ENCODE results near the gene DDX52. TPM values are rescaled to one million over a fixed set of nuclear protein-coding genes. Genes with fewer than 3 reads are reported as not detected.
A peak's percentile ranks its signal among the peaks of the same experiment; 100 is the strongest.

The DDX52 gene
- total RNA-seq, 1 donor from 2014 or later, result 55.1 TPM

DNA sequence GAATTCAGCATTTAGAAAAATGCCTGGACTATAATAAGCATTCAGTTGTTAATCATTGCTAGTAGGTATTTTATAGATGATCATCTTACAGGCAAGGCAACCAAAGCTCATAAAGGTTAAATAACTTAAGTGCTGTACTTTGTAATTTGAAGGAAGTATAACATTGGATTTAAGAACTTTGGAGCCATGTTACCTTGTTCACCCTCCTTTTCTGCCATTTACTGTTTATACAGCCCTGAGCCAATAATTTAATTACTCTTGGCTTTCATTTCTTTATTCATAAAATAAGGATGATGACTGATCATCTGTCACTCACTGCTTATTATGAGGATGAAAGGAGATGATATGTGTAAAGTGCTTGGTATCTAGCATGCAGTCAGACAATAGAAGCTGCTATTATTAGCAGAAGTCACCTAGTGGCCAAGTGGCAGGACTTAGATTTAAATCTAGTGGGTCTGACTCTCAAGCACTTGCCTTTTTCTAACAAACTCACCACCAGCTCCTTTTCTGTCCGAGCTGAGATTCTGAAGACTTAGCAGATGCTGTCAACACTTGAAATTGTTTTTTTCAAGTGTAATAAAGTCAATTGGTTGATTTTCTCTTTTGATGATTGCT is 18.3 kb upstream of the DDX52 start:
- TF ChIP-seq EZH2 (IDR thresholded peaks at IDR 0.05; ENCODE audit: insufficient read depth, low read length), result no peak
- TF ChIP-seq, protein P1, sequence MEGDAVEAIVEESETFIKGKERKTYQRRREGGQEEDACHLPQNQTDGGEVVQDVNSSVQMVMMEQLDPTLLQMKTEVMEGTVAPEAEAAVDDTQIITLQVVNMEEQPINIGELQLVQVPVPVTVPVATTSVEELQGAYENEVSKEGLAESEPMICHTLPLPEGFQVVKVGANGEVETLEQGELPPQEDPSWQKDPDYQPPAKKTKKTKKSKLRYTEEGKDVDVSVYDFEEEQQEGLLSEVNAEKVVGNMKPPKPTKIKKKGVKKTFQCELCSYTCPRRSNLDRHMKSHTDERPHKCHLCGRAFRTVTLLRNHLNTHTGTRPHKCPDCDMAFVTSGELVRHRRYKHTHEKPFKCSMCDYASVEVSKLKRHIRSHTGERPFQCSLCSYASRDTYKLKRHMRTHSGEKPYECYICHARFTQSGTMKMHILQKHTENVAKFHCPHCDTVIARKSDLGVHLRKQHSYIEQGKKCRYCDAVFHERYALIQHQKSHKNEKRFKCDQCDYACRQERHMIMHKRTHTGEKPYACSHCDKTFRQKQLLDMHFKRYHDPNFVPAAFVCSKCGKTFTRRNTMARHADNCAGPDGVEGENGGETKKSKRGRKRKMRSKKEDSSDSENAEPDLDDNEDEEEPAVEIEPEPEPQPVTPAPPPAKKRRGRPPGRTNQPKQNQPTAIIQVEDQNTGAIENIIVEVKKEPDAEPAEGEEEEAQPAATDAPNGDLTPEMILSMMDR (IDR thresholded peaks at IDR 0.05; ENCODE audit: insufficient read depth, low read depth, low read length), result peak; percentile 20
- H3K27me3 ChIP-seq (ENCODE audit: insufficient read depth, low read length), result no peaks in the 10 kb centered on the region

DNA sequence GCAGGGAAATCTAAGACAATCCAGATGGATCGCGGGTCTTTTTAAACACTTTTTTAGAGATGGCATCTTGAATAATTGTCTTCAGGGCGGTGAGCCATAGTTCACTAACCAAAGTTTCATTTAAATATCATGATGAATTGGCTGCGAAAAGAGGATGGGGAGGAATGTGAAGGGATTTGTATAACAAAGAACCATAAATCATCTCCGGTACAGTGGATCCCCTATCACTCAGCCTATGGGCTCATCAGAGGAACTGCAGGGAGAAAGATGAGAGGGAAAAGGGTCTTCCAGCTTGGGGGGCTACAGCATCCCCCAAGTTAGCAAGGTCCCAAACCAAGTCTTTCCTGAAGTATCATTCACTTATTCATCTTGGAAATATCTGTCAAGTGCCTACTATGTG is 16.7 kb upstream of the DDX52 start:
- Mint-ChIP-seq H3K27ac (ENCODE audit: unreplicated experiment) (no peak overlapping the region), H3K4me3 (ENCODE audit: unreplicated experiment) (no peak overlapping the region), H3K9me3 (ENCODE audit: unreplicated experiment) (no peaks in the 10 kb centered on the region), H3K36me3 (ENCODE audit: low read depth, unreplicated experiment) (no peaks in the 10 kb centered on the region), H3K27me3 (ENCODE audit: low read depth, unreplicated experiment) (peaks cover 6% of the 10 kb centered on the region), H3K4me1 (ENCODE audit: low read depth, unreplicated experiment) (no peaks in the 10 kb centered on the region)
- Histone ChIP-seq H3K36me3 (ENCODE audit: insufficient read depth, low read length) (no peaks in the 10 kb centered on the region), H3K4me1 (ENCODE audit: insufficient read depth, low read length) (no peaks in the 10 kb centered on the region), H3K9me3 (ENCODE audit: insufficient read depth, low read depth, low read length) (no peaks in the 10 kb centered on the region), H3K27ac (ENCODE audit: low read depth, low read length) (no peak overlapping the region), H3K4me3 (ENCODE audit: insufficient read depth, low read depth, low read length) (no peak overlapping the region), H4K20me1 (ENCODE audit: insufficient read depth, low read length) (no peaks in the 10 kb centered on the region), H2AFZ (ENCODE audit: low read depth, low read length) (no peak overlapping the region), H3K27me3 (ENCODE audit: insufficient read depth, low read length) (no peaks in the 10 kb centered on the region), H3K4me2 (ENCODE audit: low read length) (no peak overlapping the region), H3K9ac (ENCODE audit: low read length) (no peak overlapping the region), H3K79me2 (ENCODE audit: insufficient read depth, low read length) (no peaks in the 10 kb centered on the region)
- no peak for FAIRE-seq
- DNase-seq (ENCODE audit: low read depth), result no peak
- no peak for TF ChIP-seq EZH2 (IDR thresholded peaks at IDR 0.05; ENCODE audit: insufficient read depth, low read length)
- TF ChIP-seq, protein P1 (IDR thresholded peaks at IDR 0.05; ENCODE audit: insufficient read depth, low read depth, low read length), result no peak

More for the DNA sequence above, 18.3 kb upstream of the DDX52 start:
- Histone ChIP-seq H3K36me3 (ENCODE audit: insufficient read depth, low read length) (no peaks in the 10 kb centered on the region), H3K4me1 (ENCODE audit: insufficient read depth, low read length) (no peaks in the 10 kb centered on the region), H3K4me2 (ENCODE audit: low read length) (no peak overlapping the region), H4K20me1 (ENCODE audit: insufficient read depth, low read length) (no peaks in the 10 kb centered on the region), H3K9ac (ENCODE audit: low read length) (no peak overlapping the region), H3K9me3 (ENCODE audit: insufficient read depth, low read depth, low read length) (no peaks in the 10 kb centered on the region), H3K4me3 (ENCODE audit: insufficient read depth, low read depth, low read length) (no peak overlapping the region), H2AFZ (ENCODE audit: low read depth, low read length) (no peak overlapping the region), H3K79me2 (ENCODE audit: insufficient read depth, low read length) (no peaks in the 10 kb centered on the region), H3K27ac (ENCODE audit: low read depth, low read length) (no peak overlapping the region)
- Mint-ChIP-seq H3K4me3 (ENCODE audit: unreplicated experiment) (no peak overlapping the region), H3K9me3 (ENCODE audit: unreplicated experiment) (no peaks in the 10 kb centered on the region), H3K36me3 (ENCODE audit: low read depth, unreplicated experiment) (no peaks in the 10 kb centered on the region), H3K27ac (ENCODE audit: unreplicated experiment) (no peak overlapping the region), H3K4me1 (ENCODE audit: low read depth, unreplicated experiment) (no peaks in the 10 kb centered on the region), H3K27me3 (ENCODE audit: low read depth, unreplicated experiment) (peaks cover 6% of the 10 kb centered on the region)
- DNase-seq (ENCODE audit: low read depth) (no peak), FAIRE-seq (no peak)

DNA sequence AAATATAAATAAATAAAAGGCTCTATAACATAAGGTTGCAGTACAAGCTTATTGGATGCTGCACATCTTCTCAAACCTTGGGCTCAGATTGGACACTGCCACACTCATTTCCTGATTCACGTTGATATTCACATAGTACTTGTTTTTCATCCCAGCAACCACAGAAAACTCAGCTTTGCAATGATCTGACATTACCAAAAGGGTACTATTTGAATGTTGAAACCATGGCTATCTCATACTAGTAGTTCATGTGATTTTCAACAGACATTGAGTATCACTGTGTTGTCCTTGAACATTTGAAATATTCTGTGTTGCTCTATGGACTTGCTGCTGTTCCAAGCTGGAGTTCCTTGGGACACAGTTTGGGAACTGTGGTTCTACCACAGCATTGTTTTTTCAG is 14.0 kb upstream of the DDX52 start:
- H3K4me3 ChIP-seq (ENCODE audit: insufficient read depth, low read depth, low read length), result no peak overlapping the region
- no peaks in the 10 kb centered on the region for H3K79me2 ChIP-seq (ENCODE audit: insufficient read depth, low read length)
- H3K4me1 ChIP-seq (ENCODE audit: insufficient read depth, low read length), result no peaks in the 10 kb centered on the region
- H3K4me2 ChIP-seq (ENCODE audit: low read length), result no peak overlapping the region
- H3K27ac ChIP-seq (ENCODE audit: low read depth, low read length), result no peak overlapping the region
- Mint-ChIP-seq H3K4me3 (ENCODE audit: unreplicated experiment) (no peak overlapping the region), H3K36me3 (ENCODE audit: low read depth, unreplicated experiment) (no peaks in the 10 kb centered on the region), H3K9me3 (ENCODE audit: unreplicated experiment) (no peaks in the 10 kb centered on the region), H3K27me3 (ENCODE audit: low read depth, unreplicated experiment) (peaks cover 6% of the 10 kb centered on the region), H3K4me1 (ENCODE audit: low read depth, unreplicated experiment) (no peaks in the 10 kb centered on the region), H3K27ac (ENCODE audit: unreplicated experiment) (no peak overlapping the region)
- H2AFZ ChIP-seq (ENCODE audit: low read depth, low read length), result no peak overlapping the region
- DNase-seq (ENCODE audit: low read depth) (no peak), FAIRE-seq (no peak)
- no peaks in the 10 kb centered on the region for H3K9me3 ChIP-seq (ENCODE audit: insufficient read depth, low read depth, low read length)
- H3K9ac ChIP-seq (ENCODE audit: low read length), result no peak overlapping the region
- H3K27me3 ChIP-seq (ENCODE audit: insufficient read depth, low read length), result no peaks in the 10 kb centered on the region
- H3K36me3 ChIP-seq (ENCODE audit: insufficient read depth, low read length), result no peaks in the 10 kb centered on the region
- TF ChIP-seq, protein P1 (IDR thresholded peaks at IDR 0.05; ENCODE audit: insufficient read depth, low read depth, low read length), result no peak
- TF ChIP-seq EZH2 (IDR thresholded peaks at IDR 0.05; ENCODE audit: insufficient read depth, low read length), result no peak
- no peaks in the 10 kb centered on the region for H4K20me1 ChIP-seq (ENCODE audit: insufficient read depth, low read length)
